ENCODE data around the gene SORT1.
"Not testable (repeated sequence)": the region's sequence is repeated elsewhere in the genome, so short reads cannot be mapped to it uniquely, and the experiment has no call there.

Gene SORT1

DNA sequence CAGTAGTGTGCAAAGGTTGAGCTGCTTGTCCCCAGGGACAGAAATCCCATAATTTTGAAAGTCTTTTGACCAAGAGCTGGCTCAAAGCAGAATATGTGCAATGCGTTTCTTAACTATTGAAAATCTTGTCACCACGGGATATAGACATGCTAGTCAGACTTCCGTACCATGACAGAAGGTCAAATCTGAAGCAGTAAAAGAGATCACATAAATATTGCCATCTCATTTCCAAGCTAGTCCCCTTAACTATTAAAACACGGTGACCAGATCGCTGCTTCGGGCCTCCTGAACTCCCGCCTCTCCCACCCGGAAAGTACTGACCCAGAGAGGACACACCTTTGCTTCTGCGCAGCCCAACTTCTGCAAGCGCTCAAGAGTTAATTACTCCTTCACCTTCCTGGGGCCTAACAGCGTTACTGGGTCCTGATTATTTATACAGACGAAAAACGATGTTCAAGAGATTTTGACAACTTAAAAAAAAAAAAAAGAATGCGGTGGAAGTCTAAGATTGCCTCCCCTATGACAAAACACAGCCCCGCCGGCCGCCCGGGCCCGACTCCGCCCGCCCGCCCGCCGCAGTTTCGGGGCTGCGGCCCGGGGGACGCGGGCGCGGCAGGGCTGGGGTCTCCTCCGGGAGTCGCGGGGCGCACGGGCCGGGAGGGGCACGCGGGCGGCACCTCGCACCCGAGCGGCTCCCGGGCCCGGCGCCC, 692 bp downstream of the SORT1 start:
- no peak for DNase-seq (ENCODE audit: low spot score)

DNA sequence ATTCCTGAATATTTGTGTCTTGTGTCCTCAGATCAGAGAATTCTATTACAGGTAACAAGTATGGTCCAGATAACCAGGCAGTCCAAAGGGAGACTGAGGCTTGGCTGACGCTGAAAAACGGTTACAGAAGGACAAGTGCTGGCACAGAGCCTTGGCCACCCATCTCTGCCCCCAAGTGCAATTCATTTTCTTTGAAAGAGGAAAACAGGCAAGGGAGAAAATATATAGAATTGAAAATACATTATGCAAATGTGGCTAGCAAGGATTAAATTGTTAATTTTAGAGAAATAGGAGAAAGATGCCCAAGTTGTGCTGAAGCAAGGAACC, 1.2 kb downstream of the SORT1 start:
- DNase-seq (ENCODE audit: low spot score): no peak

DNA sequence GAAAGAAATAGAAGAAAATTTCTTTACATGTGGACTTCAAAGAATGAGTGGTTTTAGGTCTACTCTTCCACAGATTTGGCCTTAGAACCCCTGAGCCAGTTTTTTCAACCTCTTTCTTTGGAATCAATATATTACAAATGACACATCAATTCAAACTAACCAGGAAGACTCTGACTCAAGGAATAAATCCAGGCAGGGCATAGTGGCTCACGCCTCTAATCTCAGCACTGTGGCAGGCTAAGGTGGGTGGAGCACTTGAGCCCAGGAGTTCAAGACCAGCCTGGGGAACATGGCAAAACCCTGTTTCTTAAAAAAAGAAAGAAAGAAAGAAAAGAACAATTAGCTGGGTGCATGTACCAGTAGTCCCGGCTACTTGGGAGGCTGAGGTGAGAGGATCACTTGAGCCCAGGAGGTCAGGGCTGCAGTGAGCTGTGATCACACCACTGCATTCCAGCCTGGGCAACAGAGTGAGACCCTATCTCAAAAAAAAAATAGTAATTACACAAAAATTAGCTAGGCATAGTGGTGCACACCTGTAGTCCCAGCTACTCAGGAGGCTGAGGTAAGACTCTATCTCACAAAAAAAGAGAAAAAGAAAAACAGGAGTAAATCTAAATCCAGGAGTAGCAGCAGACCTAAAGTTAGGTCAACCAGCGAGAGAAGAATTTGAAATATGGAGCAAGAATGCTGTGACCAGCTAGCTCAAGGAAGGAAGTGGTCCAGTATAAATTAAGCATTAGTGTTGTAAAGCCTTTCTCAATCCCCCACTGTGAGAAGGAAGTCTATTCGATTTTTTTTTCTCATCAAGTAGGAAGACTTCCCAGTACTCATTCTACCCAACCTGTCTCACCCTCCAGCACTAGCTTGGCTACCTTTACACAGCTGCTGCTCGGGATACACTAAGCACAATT, 1.9 kb downstream of the SORT1 start:
- DNase-seq (ENCODE audit: low spot score): no peak

DNA sequence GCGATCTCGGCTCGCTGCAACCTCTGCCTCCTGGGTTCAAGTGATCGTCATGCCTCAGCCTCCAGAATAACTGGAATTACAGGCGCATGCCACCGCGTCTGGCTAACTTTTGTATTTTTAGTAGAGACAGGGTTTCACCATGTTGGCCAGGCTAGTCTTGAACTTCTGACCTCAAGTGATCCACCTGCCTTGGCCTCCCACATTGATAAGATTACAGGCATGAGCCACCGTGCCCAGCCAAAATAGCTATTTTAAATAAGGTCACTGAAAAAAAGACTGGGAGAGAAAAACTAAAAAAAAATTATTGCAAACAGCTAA, 2.5 kb downstream of the SORT1 start:
- DNase-seq (ENCODE audit: low spot score): not testable (repeated sequence)

DNA sequence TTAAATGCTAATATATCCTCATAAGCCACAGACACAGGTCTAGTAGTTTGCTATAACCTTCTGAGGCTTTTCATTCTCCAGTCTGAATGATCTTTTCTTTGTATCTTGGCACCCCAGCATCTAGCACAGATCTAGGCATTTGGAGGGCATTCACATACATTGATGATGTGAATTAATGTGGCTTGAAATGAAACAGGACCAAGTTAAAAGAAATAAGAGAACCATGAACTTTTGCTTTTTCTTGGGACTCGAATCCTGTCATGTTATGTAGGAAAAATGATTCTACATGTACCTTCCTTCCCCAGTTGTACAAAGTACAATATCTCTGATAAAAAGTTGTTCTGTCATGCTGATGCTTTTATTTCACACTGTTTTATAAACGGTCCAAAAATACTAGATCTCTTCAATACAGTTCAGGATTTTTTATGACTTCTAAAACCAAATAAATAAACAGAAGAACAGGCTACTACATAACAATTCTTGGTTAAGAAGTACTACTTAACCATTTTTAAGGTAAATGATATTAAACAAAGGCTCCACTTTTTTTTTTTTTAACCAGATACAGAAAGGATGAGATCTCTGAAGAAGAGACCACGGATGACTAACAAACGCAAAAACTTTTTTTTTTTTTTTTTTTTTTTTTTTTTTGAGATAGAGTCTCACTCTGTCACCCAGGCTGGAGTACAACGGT, 3.0 kb downstream of the SORT1 start:
- DNase-seq (ENCODE audit: low spot score): no peak

- no peak for DNase-seq (ENCODE audit: low spot score)
These were observed 4.0 kb downstream of the SORT1 start for GRCh38 chr1:109393617-109394233.

- DNase-seq (ENCODE audit: low spot score): peak; percentile 65
These were observed 4.7 kb downstream of the SORT1 start for GRCh38 chr1:109392788-109393616.

- DNase-seq (ENCODE audit: low spot score): no peak
These were observed 5.5 kb downstream of the SORT1 start for GRCh38 chr1:109392037-109392787.

GRCh38 chr1:109391626-109392025, 6.1 kb downstream of the SORT1 start:
- DNase-seq (ENCODE audit: low spot score): no peak

DNA sequence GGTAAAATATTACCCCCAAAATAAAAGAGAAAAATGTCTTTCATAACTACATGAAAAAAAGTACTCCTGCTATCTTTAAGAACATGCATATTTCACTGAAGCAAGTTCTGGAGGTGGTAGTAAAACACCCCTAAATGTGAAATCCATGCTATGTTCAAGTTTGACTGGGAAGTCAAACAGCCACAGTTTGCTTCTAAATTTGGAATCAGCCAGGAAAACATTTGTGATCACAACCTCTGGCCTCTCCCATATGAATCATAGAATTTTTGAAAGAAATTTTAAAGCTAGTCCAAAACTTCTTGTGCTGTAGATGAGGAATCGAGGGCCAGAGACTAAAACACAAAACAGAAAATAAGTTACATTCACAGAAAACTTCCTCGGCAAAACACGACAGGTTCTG, 6.6 kb downstream of the SORT1 start:
- no peak for DNase-seq (ENCODE audit: low spot score)

GRCh38 chr1:109389638-109390341, 7.9 kb downstream of the SORT1 start:
- no peak for DNase-seq (ENCODE audit: low spot score)

- DNase-seq (ENCODE audit: low spot score): no peak
These were observed 8.7 kb downstream of the SORT1 start for GRCh38 chr1:109388884-109389637.

GRCh38 chr1:109388208-109388711, 9.5 kb downstream of the SORT1 start:
- DNase-seq (ENCODE audit: low spot score): no peak

GRCh38 chr1:109386054-109386717, 11.5 kb downstream of the SORT1 start:
- no peak for DNase-seq (ENCODE audit: low spot score)

DNA sequence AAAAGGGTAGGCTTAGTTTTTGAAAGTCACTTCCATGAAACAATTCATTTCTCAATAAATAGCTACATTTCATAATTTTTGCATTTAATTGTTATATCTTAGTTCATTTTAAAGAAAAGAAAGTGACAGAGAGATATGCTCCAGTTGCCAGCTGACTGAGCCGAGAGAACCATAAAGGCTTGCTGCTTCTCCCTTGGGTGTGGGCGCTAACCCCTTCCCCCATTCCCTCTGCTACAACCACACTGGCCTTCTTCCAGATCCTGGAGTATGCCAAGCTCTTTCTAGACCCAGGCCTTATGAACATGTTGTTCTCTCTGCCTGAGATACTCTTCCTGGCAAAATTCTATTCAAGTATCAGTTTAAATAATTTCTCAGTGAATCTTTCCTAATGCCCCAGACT, 12.3 kb downstream of the SORT1 start:
- DNase-seq (ENCODE audit: low spot score): no peak

DNA sequence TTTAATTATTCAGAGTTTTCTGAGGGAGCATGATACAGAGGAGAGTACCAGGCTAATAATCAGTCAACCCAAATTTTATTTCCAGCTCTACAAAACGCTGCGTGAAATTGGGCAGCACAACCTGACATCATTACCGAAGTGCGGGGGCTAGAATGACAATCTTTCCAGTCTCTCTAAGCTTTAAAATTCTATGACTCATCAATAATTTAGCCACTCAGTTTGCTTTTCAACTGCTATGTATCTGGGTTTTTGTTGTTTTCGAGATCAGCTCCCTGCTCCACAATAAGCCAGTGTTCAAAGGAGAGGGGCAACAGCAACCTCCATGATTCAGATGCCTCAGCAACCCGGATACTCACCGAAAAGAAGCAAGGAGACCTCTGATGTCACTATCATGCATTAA, 13.9 kb downstream of the SORT1 start:
- no peak for DNase-seq (ENCODE audit: low spot score)

DNA sequence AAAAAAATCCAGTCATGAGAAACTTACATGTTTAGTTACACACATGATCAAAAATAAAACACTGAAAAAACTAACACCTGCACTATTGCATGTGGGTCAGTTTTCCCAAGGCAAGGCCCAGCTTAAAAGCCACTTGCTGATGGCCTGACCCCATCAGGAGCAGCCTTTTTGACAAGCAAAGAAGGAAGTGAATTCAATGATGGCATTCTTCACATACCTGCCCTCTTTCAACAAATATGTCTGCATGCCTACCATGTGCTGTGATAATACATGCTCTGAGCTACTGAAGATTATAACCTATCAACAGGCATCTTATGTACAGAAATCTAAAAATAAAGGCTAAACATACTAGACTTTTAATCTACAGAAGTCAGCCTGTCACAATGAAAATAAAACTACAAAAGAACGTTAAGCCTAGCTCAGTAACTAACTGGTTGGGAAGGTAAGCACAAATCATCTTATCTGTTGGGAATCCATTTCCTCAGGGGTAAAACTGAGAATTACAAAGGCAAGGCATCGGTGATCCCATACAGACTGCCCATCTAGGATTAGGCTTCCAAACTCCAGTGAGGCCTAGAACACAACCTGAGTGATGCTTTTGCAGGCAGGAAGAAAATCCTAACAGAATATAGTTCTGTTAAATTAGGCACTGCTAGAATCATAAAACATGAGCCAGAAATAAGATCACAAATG, 14.5 kb downstream of the SORT1 start:
- DNase-seq (ENCODE audit: low spot score): no peak

GRCh38 chr1:109381573-109381972, 16.1 kb downstream of the SORT1 start:
- no peak for DNase-seq (ENCODE audit: low spot score)
